ENCODE results near the gene PSMD5.

PSMD5 gene

DNA sequence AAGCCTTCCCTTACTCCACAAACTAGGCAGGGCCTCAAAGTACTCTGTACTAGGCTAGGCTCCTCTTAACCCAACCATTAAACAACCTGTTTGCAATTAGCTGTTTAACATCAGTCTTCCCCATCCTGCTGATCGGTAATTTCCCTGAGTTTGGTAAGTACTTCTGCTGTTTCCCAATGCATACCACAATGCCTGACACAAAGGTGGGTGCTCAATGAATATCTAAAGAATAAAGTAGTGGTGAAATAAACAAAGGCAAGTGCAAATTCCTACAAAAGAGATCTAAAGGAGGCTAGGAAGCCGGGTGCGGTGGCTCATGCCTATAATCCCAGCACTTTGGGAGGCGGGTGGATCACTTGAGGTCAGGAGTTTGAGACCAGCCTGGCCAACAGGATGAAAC lies 74.5 kb downstream of the PSMD5 start:
- H3K27ac ChIP-seq (ENCODE audit: low read depth in 2 of 2, low read length in 2 of 2), result no peak overlapping the region
- H3K9ac ChIP-seq (ENCODE audit: low read depth in 1 of 2, low read length in 2 of 2), result no peak overlapping the region
- H3K9me3 ChIP-seq (ENCODE audit: control insufficient read depth in 2 of 2, low read length in 2 of 2), result no peaks in the 10 kb centered on the region
- H3K27me3 ChIP-seq (ENCODE audit: control insufficient read depth in 2 of 2, insufficient read depth in 2 of 2, low read length in 2 of 2), result no peaks in the 10 kb centered on the region
- H3K4me1 ChIP-seq (ENCODE audit: control insufficient read depth in 2 of 2, insufficient read depth in 2 of 2, low read length in 2 of 2), result no peaks in the 10 kb centered on the region
- no peak overlapping the region for H3K4me3 ChIP-seq (ENCODE audit: low read length in 2 of 2)
- peaks cover 45 to 50% of the 10 kb centered on the region in 2 donors for H3K36me3 ChIP-seq (ENCODE audit: control insufficient read depth in 2 of 2, insufficient read depth in 2 of 2, low read length in 2 of 2)

DNA sequence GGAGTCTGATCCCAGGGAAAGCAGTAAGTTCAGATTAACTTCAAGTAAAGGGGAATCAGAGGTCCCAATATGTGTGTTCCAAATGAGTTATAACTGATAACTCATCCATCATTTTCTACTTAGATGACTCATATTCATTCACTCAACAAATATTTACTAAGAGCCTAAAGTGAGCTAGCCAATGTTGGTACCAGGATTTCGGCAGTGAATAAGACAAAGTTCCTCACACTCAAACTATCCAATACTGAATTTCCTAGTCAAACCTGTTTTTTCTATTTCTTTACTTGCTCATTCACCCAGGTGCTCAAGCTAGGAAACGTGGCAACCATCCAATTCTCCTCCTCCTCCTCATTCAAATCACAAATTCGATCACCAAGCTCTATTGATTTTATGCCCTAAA lies 75.3 kb downstream of the PSMD5 start:
- Histone ChIP-seq H3K9ac (ENCODE audit: low read depth in 1 of 2, low read length in 2 of 2) (no peak overlapping the region), H3K4me3 (ENCODE audit: low read length in 2 of 2) (no peak overlapping the region), H3K4me1 (ENCODE audit: control insufficient read depth in 2 of 2, insufficient read depth in 2 of 2, low read length in 2 of 2) (no peaks in the 10 kb centered on the region), H3K27ac (ENCODE audit: low read depth in 2 of 2, low read length in 2 of 2) (no peak overlapping the region), H3K9me3 (ENCODE audit: control insufficient read depth in 2 of 2, low read length in 2 of 2) (no peaks in the 10 kb centered on the region), H3K27me3 (ENCODE audit: control insufficient read depth in 2 of 2, insufficient read depth in 2 of 2, low read length in 2 of 2) (no peaks in the 10 kb centered on the region), H3K36me3 (ENCODE audit: control insufficient read depth in 2 of 2, insufficient read depth in 2 of 2, low read length in 2 of 2) (peaks cover 49 to 58% of the 10 kb centered on the region in 2 donors)

All from mucosa of rectum (tissue), 2 donors.